ENCODE results near the gene FBH1.

- TF ChIP-seq EP300 (conservative IDR thresholded peaks at IDR 0.05; ENCODE audit: poor library complexity, severe bottlenecking) (no peak), CTCF (IDR thresholded peaks at IDR 0.05; ENCODE audit: poor library complexity, severe bottlenecking) (no peak), SMC3 (conservative IDR thresholded peaks at IDR 0.05; ENCODE audit: poor library complexity) (no peak), RAD21 (conservative IDR thresholded peaks at IDR 0.05) (no peak), EZH2 (IDR thresholded peaks at IDR 0.05; ENCODE audit: borderline replicate concordance, insufficient read depth, low read length, poor library complexity, severe bottlenecking) (no peak)
These were observed 52.0 kb downstream of the FBH1 start for GRCh38 chr10:5942001-5942400.

Data from neural cell (in vitro differentiated cells).